ENCODE data around the gene LTBP1. TPM values are rescaled to one million over a fixed set of nuclear protein-coding genes. Genes with fewer than 3 reads are reported as not detected.

LTBP1 gene
- total and polyA plus RNA-seq, 2 experiments from 2014 or later: 35.6 to 68.9 TPM

GRCh38 chr2:33184041-33184440, 237.3 kb downstream of the LTBP1 start:
- Histone ChIP-seq H3K36me3 (replicated peaks; ENCODE audit: insufficient read depth, low read depth) (no peaks in the 10 kb centered on the region), H3K79me2 (no peaks in the 10 kb centered on the region), H3K4me1 (ENCODE audit: insufficient read depth) (no peaks in the 10 kb centered on the region), H3K4me2 (no peak overlapping the region), H3K4me3 (no peak overlapping the region), H3K27ac (no peak overlapping the region), H2AFZ (no peak overlapping the region), H3K9me3 (ENCODE audit: low read depth) (no peaks in the 10 kb centered on the region), H3K27me3 (no peaks in the 10 kb centered on the region), H4K20me1 (ENCODE audit: insufficient read depth, poor library complexity, severe bottlenecking) (no peaks in the 10 kb centered on the region), H3K9me2 (replicated peaks; ENCODE audit: insufficient read depth) (no peaks in the 10 kb centered on the region)
- WGBS (ENCODE audit: low lambda C conversion rate, missing lambda C conversion rate): 45% methylated on average over 3 of the region's 3 CpGs
- TF ChIP-seq EZH2phosphoT487 (IDR thresholded peaks at IDR 0.05; ENCODE audit: low read depth, severe bottlenecking, unreplicated experiment) (no peak), EZH2 (IDR thresholded peaks at IDR 0.05; ENCODE audit: borderline replicate concordance) (no peak), CTCF (IDR thresholded peaks at IDR 0.05; ENCODE audit: poor library complexity) (no peak)
- DNase-seq (ENCODE audit: low spot score): no peak

GRCh38 chr2:33186937-33187336, 240.2 kb downstream of the LTBP1 start:
- Histone ChIP-seq H3K4me1 (ENCODE audit: insufficient read depth) (peaks cover 5% of the 10 kb centered on the region), H3K4me2 (no peak overlapping the region), H4K20me1 (ENCODE audit: insufficient read depth, poor library complexity, severe bottlenecking) (no peaks in the 10 kb centered on the region), H3K9me3 (ENCODE audit: low read depth) (no peaks in the 10 kb centered on the region), H2AFZ (no peak overlapping the region), H3K4me3 (no peak overlapping the region), H3K27ac (no peak overlapping the region), H3K9me2 (replicated peaks; ENCODE audit: insufficient read depth) (no peaks in the 10 kb centered on the region), H3K79me2 (no peaks in the 10 kb centered on the region), H3K36me3 (replicated peaks; ENCODE audit: insufficient read depth, low read depth) (no peaks in the 10 kb centered on the region), H3K27me3 (no peaks in the 10 kb centered on the region)
- DNase-seq (ENCODE audit: low spot score): no peak
- TF ChIP-seq EZH2phosphoT487 (IDR thresholded peaks at IDR 0.05; ENCODE audit: low read depth, severe bottlenecking, unreplicated experiment) (no peak), EZH2 (IDR thresholded peaks at IDR 0.05; ENCODE audit: borderline replicate concordance) (no peak), CTCF (IDR thresholded peaks at IDR 0.05; ENCODE audit: poor library complexity) (no peak)
- WGBS (ENCODE audit: low lambda C conversion rate, missing lambda C conversion rate): 84% methylated on average over 6 of the region's 6 CpGs

GRCh38 chr2:33188799-33189198, 242.0 kb downstream of the LTBP1 start:
- no peak overlapping the region for H2AFZ ChIP-seq
- peaks cover 5% of the 10 kb centered on the region for H3K4me1 ChIP-seq (ENCODE audit: insufficient read depth)
- no peak overlapping the region for H3K27ac ChIP-seq
- no peak overlapping the region for H3K4me3 ChIP-seq
- H3K79me2 ChIP-seq: no peaks in the 10 kb centered on the region
- no peak overlapping the region for H3K4me2 ChIP-seq
- H3K36me3 ChIP-seq (replicated peaks; ENCODE audit: insufficient read depth, low read depth): no peaks in the 10 kb centered on the region
- TF ChIP-seq CTCF (IDR thresholded peaks at IDR 0.05; ENCODE audit: poor library complexity): no peak
- TF ChIP-seq EZH2phosphoT487 (IDR thresholded peaks at IDR 0.05; ENCODE audit: low read depth, severe bottlenecking, unreplicated experiment): no peak
- TF ChIP-seq EZH2 (IDR thresholded peaks at IDR 0.05; ENCODE audit: borderline replicate concordance): no peak
- H3K27me3 ChIP-seq: no peaks in the 10 kb centered on the region
- no peaks in the 10 kb centered on the region for H4K20me1 ChIP-seq (ENCODE audit: insufficient read depth, poor library complexity, severe bottlenecking)
- DNase-seq (ENCODE audit: low spot score): no peak
- WGBS (ENCODE audit: low lambda C conversion rate, missing lambda C conversion rate): 95% methylated on average over 3 of the region's 3 CpGs
- H3K9me3 ChIP-seq (ENCODE audit: low read depth): no peaks in the 10 kb centered on the region
- H3K9me2 ChIP-seq (replicated peaks; ENCODE audit: insufficient read depth): no peaks in the 10 kb centered on the region

Measured in hepatocyte (in vitro differentiated cells).